NCI-H82 (cell line): ENCODE results near the gene BICRAL.
"Not testable (repeated sequence)": the region's sequence is repeated elsewhere in the genome, so short reads cannot be mapped to it uniquely, and the experiment has no call there.

Experiments
- DNase-seq: peaks from one replicate; lab custom pipeline; 2025; lab: John Stamatoyannopoulos, UW

Gene BICRAL

DNA sequence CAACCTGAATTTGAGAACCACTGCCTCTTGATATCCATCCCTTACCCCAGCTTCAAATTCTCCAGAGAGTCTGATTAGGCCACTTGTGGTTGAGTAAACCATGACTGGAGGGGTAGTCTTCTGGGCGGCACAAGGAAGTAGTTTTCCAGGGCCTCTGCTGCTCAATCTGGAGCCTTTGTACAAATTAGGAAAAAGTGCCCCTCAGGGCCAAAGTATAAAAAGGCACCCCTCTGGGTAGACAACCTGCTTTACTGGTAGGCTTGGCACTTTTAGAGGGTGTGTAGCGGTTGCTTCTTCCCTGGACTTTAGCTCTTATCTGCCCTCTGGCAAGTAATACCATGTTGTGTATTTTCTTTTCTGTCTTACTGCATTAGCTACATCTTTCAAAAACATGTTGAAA is 64.7 kb downstream of the BICRAL start:
- DNase-seq = no peak

DNA sequence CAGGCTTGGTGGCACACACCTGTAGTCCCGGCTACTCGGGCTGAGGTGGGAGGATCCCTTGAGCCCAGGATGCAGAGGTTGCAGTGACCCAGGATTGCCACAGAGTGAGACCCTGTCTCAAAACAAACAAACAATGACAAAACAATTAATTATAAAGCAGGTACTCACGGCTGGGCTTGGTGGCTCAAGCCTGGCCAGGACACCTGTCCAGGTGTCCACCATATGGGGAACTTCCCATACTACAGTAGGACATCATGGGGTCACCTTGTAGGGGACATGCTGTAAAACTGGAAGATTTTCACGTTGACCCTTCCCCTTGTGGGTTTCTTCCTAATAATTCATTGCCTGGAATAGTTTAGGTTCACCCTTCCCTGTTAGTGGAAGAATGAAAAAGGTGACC is 66.8 kb downstream of the BICRAL start:
- no peak for DNase-seq

GRCh38 chr6:42851599-42851998 is 69.7 kb downstream of the BICRAL start:
- DNase-seq = no peak

DNA sequence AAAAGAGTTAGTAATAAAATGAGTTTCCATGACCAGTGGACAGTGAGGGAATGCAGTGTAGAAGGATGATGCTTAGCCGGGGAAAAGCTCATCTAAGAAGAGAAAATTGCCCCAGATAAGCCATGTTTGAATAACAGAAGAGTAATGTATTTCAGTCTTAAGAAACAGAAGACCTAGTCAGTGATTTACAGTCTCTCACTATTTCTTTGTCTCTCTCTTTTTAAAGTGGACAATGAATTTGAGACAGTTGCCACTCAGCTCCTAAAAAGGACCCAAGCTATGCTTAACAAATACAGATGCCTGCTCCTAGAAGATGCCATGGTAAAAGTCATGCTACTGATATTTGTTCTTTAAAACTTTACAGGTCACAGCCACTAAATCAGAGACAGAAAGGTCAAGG is 78.2 kb downstream of the BICRAL start:
- DNase-seq = no peak

- DNase-seq = peak; percentile 91
These were observed 78.6 kb downstream of the BICRAL start for GRCh38 chr6:42860481-42860880.

GRCh38 chr6:42864602-42865001 is 82.8 kb downstream of the BICRAL start:
- DNase-seq = no peak

- DNase-seq = no peak
These were observed 88.5 kb downstream of the BICRAL start for GRCh38 chr6:42870145-42870936.

DNA sequence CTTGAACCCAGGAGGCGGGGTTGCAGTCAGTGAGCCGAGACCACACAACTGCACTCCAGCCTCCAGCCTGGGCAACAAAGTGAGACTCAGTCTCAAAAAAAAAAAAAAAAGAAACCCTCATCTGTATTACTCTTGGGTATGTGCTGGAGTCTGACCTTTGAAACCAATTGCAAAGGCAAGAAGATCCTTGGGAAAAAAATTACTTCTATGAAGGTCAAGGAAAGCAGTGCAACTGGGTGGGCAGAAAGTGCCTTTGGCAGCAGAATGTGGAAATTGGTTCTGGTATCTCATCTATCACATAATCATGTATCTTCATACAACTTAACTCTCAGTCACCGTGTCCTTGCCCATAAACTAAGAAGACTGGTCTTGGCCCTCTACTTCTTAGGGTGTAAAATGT is 89.9 kb downstream of the BICRAL start:
- DNase-seq = no peak

DNA sequence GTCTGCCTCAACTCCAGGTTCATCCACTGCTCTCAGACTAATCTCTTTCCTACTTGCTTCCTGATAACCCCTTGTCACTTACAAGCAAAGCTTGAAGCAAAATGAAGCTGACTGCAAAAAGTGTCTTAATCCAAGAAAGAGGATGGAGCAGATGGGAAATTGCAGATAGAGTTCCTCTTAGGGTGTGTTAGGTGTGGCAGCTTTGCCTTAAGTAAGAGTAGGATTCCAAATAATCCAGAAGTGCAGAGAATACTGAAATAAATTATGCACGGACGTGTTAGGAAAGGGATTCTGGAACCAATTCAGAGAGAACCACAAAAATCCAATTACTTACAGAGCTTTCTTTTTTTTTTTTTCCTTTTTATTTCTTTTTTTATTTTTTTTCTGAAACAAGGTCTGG is 91.5 kb downstream of the BICRAL start:
- DNase-seq = peak; percentile 63

DNA sequence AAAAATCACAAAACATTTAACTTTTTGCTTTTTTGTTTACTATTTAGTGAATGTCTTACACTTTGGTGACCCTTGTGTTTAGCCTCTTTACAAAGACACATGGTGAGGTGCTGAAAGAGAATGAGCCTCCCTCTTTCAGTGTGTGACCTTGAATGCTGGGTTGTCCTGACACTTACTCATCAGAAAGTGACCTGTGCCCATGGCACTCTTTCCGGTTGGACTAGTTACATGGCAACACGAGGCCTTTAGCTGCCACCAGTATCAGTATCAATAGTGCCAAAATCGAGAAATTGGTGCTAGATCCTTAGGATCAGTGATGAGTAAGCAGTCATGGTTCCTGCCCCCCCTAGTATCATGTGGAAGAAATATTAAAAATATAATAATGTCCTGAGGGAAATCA is 95.8 kb downstream of the BICRAL start:
- DNase-seq = no peak

- DNase-seq = peak; percentile 96
These were observed 97.8 kb downstream of the BICRAL start, which contains the start of gene RPL7L1 for GRCh38 chr6:42879372-42880239. TSS of gene RPL7L1 (plus strand) at chr6:42879616. CDS start at chr6:42879911, 295 bp downstream.

- DNase-seq = not testable (repeated sequence)
These were observed 98.5 kb downstream of the BICRAL start for GRCh38 chr6:42880240-42880817.

DNA sequence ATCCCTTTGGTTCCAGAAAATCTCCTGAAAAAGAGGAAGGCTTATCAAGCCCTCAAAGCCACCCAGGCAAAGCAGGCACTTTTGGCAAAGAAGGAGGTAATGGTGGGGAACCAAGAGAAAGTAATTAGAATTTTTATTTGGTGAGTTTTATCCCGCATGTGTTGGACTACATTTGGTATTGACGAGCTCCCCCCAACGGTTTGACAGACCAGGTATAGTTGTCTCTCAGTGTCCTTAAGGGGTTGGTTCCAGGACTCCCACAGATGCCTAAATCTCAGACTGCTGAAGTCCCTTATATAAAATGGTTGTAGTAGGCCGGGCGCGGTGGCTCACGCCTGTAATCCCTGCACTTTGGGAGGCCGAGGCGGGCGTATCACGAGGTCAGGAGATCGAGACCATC is 99.0 kb downstream of the BICRAL start:
- not testable (repeated sequence) for DNase-seq

GRCh38 chr6:42885702-42886101 is 103.8 kb downstream of the BICRAL start:
- no peak for DNase-seq

- DNase-seq = not testable (repeated sequence)
These were observed 106.3 kb downstream of the BICRAL start for GRCh38 chr6:42888201-42888600.

DNA sequence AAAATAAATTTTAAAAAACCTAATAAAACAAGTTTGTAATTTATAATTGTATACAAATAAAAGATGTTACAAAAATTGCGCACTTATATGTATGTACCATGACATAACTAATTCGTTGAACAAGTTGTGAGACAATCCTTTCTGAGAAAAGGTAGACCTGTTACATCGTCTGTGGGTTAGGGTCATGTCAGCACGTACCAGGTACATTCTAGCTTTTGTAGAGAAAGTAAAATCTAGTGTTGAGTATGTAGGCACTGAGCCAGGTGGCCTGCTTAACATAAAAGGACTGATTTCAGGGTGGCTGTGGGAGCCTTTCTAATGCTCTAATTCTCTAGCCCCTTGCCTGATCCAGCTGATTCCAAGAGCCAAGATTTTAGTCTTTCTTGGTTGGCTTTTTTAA is 108.0 kb downstream of the BICRAL start:
- peak; percentile 72 for DNase-seq

DNA sequence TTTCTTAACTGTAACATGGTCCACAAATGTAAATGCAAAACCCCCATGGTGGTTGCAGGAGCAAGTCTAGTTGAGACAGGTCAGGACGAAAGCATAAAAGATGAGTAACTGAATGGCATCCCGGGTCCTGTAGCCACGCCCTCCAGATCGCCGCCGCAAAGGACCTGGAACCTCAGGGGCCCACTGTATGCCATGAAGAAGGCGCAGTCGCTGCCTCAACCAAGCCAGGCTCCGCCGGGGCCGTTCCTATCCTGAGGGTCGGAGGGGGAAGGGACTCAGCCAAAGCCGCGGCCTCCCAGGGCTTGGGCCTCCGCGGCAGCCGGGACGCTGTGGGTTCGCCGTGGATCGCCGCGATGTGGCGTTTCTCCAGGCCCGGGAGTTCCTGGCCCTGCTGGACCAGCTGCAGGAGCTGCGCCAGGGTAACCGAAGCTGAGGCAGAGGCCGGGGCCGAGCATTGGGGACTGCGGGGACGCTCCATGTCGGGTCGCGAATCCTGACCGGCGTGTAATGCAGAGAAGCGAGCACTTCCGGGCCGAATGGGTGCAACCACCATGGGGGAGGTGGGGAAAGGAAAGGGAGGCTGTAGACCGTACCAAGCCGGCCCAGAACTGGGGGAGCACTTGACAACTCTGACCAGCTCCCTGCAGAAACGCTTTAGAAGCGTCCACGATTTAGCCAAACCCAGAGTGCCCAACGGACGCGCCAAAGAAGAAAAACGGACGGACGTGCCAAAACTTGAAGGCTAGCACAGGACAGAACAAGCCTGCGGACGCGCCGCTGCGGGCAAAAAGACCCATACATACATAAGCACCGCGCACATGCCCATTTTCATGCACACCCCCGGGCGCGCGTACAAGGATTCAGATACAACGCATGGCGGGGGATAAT is 108.7 kb downstream of the BICRAL start:
- peak; percentile 98 for DNase-seq

GRCh38 chr6:42891199-42891722 is 109.4 kb downstream of the BICRAL start:
- DNase-seq = no peak

DNA sequence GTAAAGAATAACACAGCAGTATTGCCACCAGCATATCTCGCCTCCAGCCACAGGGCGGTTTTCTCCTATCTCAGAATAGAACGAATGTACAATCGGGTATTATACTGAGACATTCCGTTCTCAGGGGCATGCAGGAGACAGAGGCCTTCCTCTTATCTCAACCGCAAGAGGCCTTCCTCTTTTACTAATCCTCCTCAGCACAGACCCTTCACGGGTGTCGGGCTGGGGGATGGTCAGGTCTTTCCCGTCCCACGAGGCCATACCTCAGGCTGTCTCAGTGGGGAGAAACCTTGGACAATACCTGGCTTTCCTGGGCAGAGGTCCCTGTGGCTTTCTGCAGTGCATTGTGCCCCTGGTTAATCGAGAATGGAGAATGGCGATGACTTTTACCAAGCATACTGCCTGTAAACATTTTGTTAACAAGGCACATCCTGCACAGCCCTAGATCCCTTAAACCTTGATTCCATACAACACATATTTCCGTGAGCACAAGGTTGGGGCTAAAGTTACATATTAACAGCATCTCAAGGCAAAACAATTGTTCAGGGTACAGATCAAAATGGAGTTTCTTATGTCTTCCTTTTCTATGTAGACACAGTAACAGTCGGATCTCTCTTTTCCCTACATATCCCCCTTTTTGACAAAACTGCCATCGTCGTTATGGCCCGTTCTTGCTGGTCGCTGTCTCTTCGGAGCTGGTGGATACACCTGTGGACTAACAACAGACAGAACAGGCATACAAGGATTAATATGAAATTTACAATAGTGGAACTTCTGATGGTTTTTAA is 112.4 kb downstream of the BICRAL start:
- DNase-seq = not testable (repeated sequence)

DNA sequence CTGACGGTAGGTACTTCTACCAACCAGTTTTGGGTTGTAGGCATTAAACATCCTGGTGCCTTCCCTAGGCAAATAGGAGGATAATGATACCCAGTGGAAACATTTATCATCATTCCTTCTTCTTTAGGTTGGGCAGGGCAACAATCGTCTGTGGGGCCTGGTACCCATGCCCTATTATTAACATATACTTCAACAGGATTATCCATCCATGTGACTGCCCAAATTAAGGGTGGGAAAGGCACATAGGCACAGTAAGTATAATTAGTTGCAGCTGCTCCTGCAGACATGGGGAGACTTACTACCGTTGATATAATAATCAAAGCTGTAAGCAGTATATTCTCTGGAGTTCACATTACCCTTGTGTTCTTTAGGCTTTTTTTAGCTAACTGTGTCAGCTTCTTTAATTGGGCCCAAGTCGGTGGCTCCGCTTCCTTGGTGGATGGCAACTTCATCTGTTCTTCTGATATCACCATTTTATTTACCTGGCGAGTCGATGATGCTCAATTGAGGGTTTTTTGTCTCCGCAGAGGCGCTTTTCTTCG is 114.4 kb downstream of the BICRAL start:
- peak; percentile 37 for DNase-seq
